ENCODE measurements around the gene ANAPC2. TPM values are rescaled to one million over a fixed set of nuclear protein-coding genes. Genes with fewer than 3 reads are reported as not detected.
A peak's percentile ranks its signal among the peaks of the same experiment; 100 is the strongest.

The ANAPC2 gene
- total RNA-seq, 2 donors from 2014 or later = 56.9 to 63.5 TPM

GRCh38 chr9:137168573-137168903 lies 19.8 kb downstream of the ANAPC2 start:
- peak overlapping the region; percentile 59 to 73 for H3K4me3 Mint-ChIP-seq
- H3K4me1 Mint-ChIP-seq (ENCODE audit: low read depth) = peaks cover 5% of the 10 kb centered on the region
- H3K9me3 Mint-ChIP-seq = no peaks in the 10 kb centered on the region
- peak in 1 of 2 donors; percentile 23 for DNase-seq
- no peaks in the 10 kb centered on the region for H3K36me3 Mint-ChIP-seq (ENCODE audit: insufficient read depth in 2 of 2)
- H3K27me3 Mint-ChIP-seq (ENCODE audit: low read depth) = peaks cover 26% of the 10 kb centered on the region
- peak; percentile 18 to 21 for ATAC-seq (replicated peaks in 1 of 2)
- no peak overlapping the region for H3K27ac Mint-ChIP-seq

GRCh38 chr9:137167747-137168572 lies 20.4 kb downstream of the ANAPC2 start:
- peak; percentile 19 to 25 for ATAC-seq (replicated peaks in 1 of 2)
- DNase-seq = no peak

GRCh38 chr9:137167277-137167746 lies 21.0 kb downstream of the ANAPC2 start:
- Mint-ChIP-seq H3K4me3 (no peak overlapping the region), H3K27me3 (ENCODE audit: low read depth) (peaks cover 21% of the 10 kb centered on the region), H3K27ac (no peak overlapping the region), H3K9me3 (no peaks in the 10 kb centered on the region), H3K4me1 (ENCODE audit: low read depth) (no peaks in the 10 kb centered on the region), H3K36me3 (ENCODE audit: insufficient read depth in 2 of 2) (no peaks in the 10 kb centered on the region)
- DNase-seq (no peak), ATAC-seq (replicated peaks in 1 of 2) (no peak)

More at GRCh38 chr9:137167747-137168572, 20.4 kb downstream of the ANAPC2 start:
- Mint-ChIP-seq H3K4me3 (no peak overlapping the region), H3K4me1 (ENCODE audit: low read depth) (no peaks in the 10 kb centered on the region), H3K9me3 (no peaks in the 10 kb centered on the region), H3K27ac (no peak overlapping the region), H3K27me3 (ENCODE audit: low read depth) (peaks cover 21% of the 10 kb centered on the region), H3K36me3 (ENCODE audit: insufficient read depth in 2 of 2) (no peaks in the 10 kb centered on the region)

- Mint-ChIP-seq H3K36me3 (ENCODE audit: insufficient read depth in 2 of 2) (no peaks in the 10 kb centered on the region), H3K4me1 (ENCODE audit: low read depth) (no peaks in the 10 kb centered on the region), H3K4me3 (no peak overlapping the region), H3K9me3 (no peaks in the 10 kb centered on the region), H3K27ac (no peak overlapping the region), H3K27me3 (ENCODE audit: low read depth) (peaks cover 19% of the 10 kb centered on the region)
- ATAC-seq (replicated peaks in 1 of 2) = no peak
- no peak for DNase-seq
Observed at GRCh38 chr9:137166380-137167229, 21.8 kb downstream of the ANAPC2 start.

- Mint-ChIP-seq H3K9me3 (no peaks in the 10 kb centered on the region), H3K4me3 (no peak overlapping the region), H3K27me3 (ENCODE audit: low read depth) (peaks cover 11% of the 10 kb centered on the region), H3K4me1 (ENCODE audit: low read depth) (no peaks in the 10 kb centered on the region), H3K36me3 (ENCODE audit: insufficient read depth in 2 of 2) (no peaks in the 10 kb centered on the region), H3K27ac (no peak overlapping the region)
- ATAC-seq (replicated peaks in 1 of 2) = no peak
- DNase-seq = no peak
Observed at GRCh38 chr9:137165250-137165836, 23.0 kb downstream of the ANAPC2 start.

- Mint-ChIP-seq H3K36me3 (ENCODE audit: insufficient read depth in 2 of 2) (no peaks in the 10 kb centered on the region), H3K27me3 (ENCODE audit: low read depth) (peaks cover 14% of the 10 kb centered on the region), H3K4me1 (ENCODE audit: low read depth) (peaks cover 3% of the 10 kb centered on the region), H3K9me3 (no peaks in the 10 kb centered on the region), H3K27ac (no peak overlapping the region), H3K4me3 (no peak overlapping the region)
- DNase-seq (no peak), ATAC-seq (replicated peaks in 1 of 2) (no peak)
Observed at GRCh38 chr9:137164370-137165249, 23.8 kb downstream of the ANAPC2 start.

- Mint-ChIP-seq H3K27me3 (ENCODE audit: low read depth) (peaks cover 22% of the 10 kb centered on the region), H3K27ac (no peak overlapping the region), H3K4me1 (ENCODE audit: low read depth) (peaks cover 11% of the 10 kb centered on the region), H3K9me3 (no peaks in the 10 kb centered on the region), H3K4me3 (peak overlapping the region in 1 of 2 donors; percentile 15), H3K36me3 (ENCODE audit: insufficient read depth in 2 of 2) (no peaks in the 10 kb centered on the region)
- DNase-seq (no peak), ATAC-seq (replicated peaks in 1 of 2) (no peak)
Observed at GRCh38 chr9:137163805-137164204, 24.6 kb downstream of the ANAPC2 start.

GRCh38 chr9:137163365-137163715 lies 25.0 kb downstream of the ANAPC2 start:
- Mint-ChIP-seq H3K4me3 (peak overlapping the region in 1 of 2 donors; percentile 15), H3K27me3 (ENCODE audit: low read depth) (peaks cover 27% of the 10 kb centered on the region), H3K9me3 (no peaks in the 10 kb centered on the region), H3K27ac (no peak overlapping the region), H3K36me3 (ENCODE audit: insufficient read depth in 2 of 2) (no peaks in the 10 kb centered on the region), H3K4me1 (ENCODE audit: low read depth) (peaks cover 12% of the 10 kb centered on the region)
- DNase-seq (no peak), ATAC-seq (replicated peaks in 1 of 2) (no peak)

GRCh38 chr9:137162505-137163364 lies 25.6 kb downstream of the ANAPC2 start:
- H3K9me3 Mint-ChIP-seq = no peaks in the 10 kb centered on the region
- DNase-seq (no peak), ATAC-seq (replicated peaks in 1 of 2) (peak in 1 of 2 donors; percentile 44)
- peaks cover 12% of the 10 kb centered on the region for H3K4me1 Mint-ChIP-seq (ENCODE audit: low read depth)
- H3K36me3 Mint-ChIP-seq (ENCODE audit: insufficient read depth in 2 of 2) = no peaks in the 10 kb centered on the region
- peaks cover 33% of the 10 kb centered on the region for H3K27me3 Mint-ChIP-seq (ENCODE audit: low read depth)
- H3K27ac Mint-ChIP-seq = no peak overlapping the region
- peak overlapping the region in 1 of 2 donors; percentile 43 for H3K4me3 Mint-ChIP-seq

- Mint-ChIP-seq H3K36me3 (ENCODE audit: insufficient read depth in 2 of 2) (no peaks in the 10 kb centered on the region), H3K9me3 (no peaks in the 10 kb centered on the region), H3K27me3 (ENCODE audit: low read depth) (peaks cover 38% of the 10 kb centered on the region), H3K4me1 (ENCODE audit: low read depth) (peaks cover 12% of the 10 kb centered on the region), H3K27ac (no peak overlapping the region), H3K4me3 (no peak overlapping the region)
- no peak for ATAC-seq (replicated peaks in 1 of 2)
- DNase-seq = no peak
Observed at GRCh38 chr9:137161558-137162486, 26.5 kb downstream of the ANAPC2 start.

Measured in activated T-cell treated with anti-CD3 and anti-CD28 coated beads, Interleukin-2, amount 50 U/mL, for 72 hours (primary cell).